Renal cortex interstitium (tissue), 11 donors: Measurements from ENCODE around the gene TCEA2. TPM values are rescaled to one million over a fixed set of nuclear protein-coding genes. Genes with fewer than 3 reads are reported as not detected.
"Not testable (repeated sequence)": the region's sequence is repeated elsewhere in the genome, so short reads cannot be mapped to it uniquely, and the experiment has no call there.

ENCODE experiments used
- DNase-seq, 11 donors: peaks; one replicate each; pipeline ENCODE4 v3.0.0-alpha.2; 2013; ENCODE audit warnings: low read depth in 9 of 11, low spot score in 4 of 11; ENCODE audit errors: extremely low read depth in 1 of 11
- polyA plus RNA-seq, 3 donors: library from polyadenylated mRNA; unstranded; fragments of 120-200 nt; gene quantifications; one replicate each; pipeline ENCODE4 v1.2.1, GENCODE V29; 2013; ENCODE audit not compliant: insufficient read length in 3 of 3

The TCEA2 gene
- polyA plus RNA-seq, 3 donors = 72.5 to 93.9 (median 89.4) TPM

DNA sequence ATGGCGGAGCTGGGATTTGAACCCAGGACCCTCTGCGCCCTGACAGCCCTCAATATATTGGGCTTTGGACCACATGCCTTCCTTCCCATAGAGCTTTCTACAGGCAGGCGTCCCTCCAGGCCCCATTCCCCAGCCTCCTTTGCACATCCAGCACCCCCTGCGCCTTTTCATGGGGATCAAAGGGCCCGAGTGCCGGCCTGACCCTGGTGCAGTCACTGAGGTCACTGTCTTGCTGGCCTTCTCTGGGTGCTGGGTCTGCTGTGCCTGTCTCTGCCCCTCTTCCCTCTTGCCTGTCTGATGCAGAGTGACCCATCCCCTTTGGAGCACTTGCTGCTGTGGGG lies 18.6 kb downstream of the TCEA2 start:
- no peak for DNase-seq

DNA sequence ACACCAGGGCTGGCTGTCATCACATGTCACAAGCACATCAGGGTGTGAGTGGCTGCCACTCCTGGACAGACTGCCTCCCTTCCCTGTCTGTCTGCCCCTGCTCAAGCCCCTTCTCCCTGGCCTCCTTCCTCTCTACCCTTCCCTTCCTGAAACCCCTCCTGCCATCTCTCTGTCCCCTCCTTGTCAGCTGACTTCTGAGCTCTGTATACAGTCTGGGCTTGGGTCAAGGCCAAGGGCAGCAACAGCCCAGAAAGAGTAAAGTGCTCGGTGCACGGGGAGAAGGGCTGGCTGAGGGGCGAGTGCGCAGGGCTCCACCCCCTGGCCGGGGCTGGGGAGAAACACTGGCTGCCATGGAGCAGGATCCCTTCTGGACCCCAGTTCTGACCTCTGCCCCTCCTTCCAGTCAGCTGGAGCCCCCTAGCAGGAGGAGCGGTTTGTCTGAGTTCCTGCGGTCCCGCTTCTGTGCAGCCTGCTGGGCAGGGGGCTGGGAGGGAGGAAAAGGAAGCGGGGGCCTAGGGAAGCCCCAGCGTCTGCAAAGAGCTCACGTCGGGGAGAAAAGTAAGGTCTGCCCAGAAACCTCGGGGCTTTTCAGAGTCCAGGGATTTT lies 19.2 kb downstream of the TCEA2 start:
- DNase-seq = no peak

GRCh38 chr20:64082820-64083377 lies 19.9 kb downstream of the TCEA2 start:
- DNase-seq = no peak

DNA sequence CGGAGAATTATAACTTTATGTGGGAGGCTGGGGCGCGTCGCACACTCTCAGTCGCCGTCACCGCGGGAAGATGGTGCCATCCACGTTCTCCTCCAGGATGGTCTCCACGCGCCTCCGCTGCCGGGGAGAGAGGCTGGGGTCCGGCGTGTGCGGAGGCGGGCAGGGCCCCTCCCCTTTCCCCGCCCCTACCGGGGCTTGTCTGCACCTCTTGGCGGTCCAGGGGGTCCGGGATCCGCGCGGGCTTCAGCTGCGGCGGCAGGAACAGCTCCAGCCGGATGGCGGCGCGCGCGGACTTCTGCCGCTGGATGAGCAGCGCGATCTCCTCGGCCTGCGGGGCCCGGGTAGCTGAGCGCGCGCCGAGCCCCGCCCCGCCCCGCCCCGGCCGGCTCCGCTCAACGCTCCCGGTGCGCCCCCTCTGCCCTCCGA lies 20.4 kb downstream of the TCEA2 start:
- DNase-seq = peak in 6 of 11 donors; percentile 59 to 73 (median 68)

DNA sequence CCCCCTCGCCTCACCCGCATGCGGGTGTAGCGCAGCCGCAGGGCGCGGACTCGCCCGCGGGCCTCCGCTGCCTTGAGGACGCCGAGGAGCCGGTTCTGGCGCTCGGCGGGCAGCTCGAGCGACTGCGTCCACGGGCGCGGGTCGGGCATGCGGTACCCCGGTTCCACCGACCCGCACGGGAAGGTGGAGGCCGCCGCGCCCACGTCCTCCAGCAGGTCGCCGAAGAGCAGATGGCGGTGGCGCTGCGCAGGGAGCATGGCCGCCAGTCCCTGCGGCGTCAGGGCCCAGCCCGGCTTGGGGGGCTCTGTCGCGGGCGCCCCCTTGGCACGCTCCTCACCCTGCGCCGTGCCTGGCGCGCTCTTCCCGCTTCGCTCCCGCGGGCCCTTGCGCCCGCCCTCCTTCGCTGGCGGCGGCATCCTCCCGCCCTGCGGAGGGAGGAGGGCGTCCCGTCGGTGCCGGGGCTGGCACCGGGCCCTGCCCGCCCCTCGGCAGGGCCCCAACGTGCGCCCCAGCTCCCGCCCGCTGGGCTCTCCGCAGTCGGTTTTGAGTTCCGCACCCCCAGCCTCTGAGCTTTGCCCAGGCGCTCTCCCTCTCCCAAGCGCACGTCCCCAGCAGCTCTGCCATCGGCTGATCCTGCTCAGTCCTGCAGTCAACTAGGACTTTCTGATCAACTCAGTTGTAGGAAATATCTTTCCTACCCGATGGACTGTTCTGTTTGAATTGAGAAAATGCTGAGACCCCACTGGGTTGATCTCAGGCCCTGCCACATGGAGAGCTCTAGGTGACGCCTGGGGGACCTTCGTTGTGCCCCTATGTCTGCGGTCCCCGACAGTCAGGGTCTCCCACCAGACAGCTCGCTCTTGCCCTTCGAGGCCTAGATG lies 21.0 kb downstream of the TCEA2 start, which contains the start of gene LKAAEAR1:
Gene LKAAEAR1, minus strand, starts transcription at position 595 of the 881 bp plus-strand sequence. Its CDS starts 179 bp downstream, at position 416.
- no peak for DNase-seq

DNA sequence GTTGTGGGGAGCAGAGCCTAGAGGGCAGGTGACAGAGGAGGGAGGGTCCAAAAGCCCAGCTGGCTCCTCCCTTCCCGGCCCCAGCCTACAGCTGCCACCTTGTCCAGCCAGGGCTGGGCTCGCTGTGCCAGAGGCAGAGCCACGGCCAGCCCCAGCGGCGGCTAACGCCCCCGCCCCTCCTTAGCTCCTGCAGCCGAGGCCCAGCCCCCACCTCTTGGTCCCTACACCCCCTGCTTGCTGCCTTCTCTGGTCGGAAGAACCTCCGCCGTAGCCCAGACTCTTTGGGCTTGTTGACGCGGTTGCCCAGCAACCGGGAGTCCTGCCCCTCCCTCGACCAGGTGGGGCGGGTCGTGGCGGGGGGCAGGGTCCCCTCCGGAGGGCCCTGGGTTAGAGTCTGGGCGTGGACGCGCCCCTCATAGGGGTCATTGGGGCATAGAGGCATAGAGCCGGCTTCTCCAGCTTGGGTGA lies 21.7 kb downstream of the TCEA2 start:
- DNase-seq = no peak

GRCh38 chr20:64086801-64087200 lies 23.8 kb downstream of the TCEA2 start:
- no peak for DNase-seq

DNA sequence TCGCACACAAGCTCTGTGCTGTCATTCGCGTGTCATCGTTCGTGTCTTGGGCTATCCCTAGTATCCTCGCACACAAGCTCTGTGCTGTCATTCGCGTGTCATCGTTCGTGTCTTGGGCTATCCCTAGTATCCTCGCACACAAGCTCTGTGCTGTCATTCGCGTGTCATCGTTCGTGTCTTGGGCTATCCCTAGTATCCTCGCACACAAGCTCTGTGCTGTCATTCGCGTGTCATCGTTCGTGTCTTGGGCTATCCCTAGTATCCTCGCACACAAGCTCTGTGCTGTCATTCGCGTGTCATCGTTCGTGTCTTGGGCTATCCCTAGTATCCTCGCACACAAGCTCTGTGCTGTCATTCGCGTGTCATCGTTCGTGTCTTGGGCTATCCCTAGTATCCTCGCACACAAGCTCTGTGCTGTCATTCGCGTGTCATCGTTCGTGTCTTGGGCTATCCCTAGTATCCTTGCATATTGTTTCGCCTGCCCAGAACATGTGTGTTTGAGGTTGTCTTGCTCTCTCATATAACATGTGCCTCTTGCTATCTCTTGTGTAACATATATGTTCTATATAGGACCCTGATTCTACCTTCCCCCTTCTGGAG lies 24.3 kb downstream of the TCEA2 start:
- DNase-seq = not testable (repeated sequence)

GRCh38 chr20:64088586-64088985 lies 25.6 kb downstream of the TCEA2 start:
- DNase-seq = not testable (repeated sequence)

DNA sequence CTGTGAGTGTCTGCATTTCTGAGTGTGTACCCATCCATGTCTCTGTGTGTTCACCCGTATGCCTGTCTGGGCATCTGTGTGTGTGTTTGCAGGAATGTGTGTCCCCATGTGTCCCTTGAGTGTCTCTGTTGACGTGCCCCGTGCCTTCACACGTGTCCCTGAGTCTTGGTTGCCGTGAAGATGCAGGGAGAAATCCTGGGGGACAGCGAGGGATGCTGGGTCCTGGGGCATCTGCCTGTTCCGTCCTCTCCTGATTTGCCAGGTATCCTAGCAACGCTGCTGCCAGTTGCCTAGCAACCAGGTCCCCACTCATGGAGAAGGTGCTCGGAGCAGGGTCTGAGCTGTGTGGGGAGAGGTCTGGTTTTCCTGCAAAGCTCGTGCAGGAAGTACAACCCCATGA lies 27.2 kb downstream of the TCEA2 start:
- DNase-seq = no peak

- DNase-seq = no peak
Observed at GRCh38 chr20:64091340-64091739, 28.3 kb downstream of the TCEA2 start.

GRCh38 chr20:64091770-64092169 lies 28.8 kb downstream of the TCEA2 start:
- no peak for DNase-seq

- no peak for DNase-seq
Observed at GRCh38 chr20:64092258-64093012, 29.4 kb downstream of the TCEA2 start.

DNA sequence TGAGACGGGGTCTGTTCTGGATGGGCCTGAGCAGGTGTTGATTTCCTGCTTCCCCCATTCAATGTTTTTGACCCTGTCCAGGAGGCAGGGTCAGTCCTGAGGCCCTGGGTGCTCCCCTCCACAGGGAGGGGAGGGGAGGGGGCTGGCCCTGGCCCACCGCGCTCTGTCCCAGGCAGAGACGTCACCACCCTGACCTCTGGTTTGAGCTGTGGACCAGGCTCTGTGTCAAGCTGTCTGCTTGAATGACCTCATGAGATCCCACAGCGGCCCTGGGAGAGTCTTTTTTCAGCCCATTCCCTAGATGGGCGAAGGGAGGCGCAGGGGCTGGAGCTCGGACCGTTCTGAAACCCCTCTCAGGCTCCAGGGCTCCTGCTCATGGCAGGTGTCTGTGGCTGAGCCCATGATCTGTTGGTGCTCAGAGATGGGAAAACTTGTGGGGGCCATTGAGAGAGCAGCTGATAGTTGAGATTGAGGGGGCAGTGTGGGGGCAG lies 30.1 kb downstream of the TCEA2 start:
- DNase-seq = no peak

DNA sequence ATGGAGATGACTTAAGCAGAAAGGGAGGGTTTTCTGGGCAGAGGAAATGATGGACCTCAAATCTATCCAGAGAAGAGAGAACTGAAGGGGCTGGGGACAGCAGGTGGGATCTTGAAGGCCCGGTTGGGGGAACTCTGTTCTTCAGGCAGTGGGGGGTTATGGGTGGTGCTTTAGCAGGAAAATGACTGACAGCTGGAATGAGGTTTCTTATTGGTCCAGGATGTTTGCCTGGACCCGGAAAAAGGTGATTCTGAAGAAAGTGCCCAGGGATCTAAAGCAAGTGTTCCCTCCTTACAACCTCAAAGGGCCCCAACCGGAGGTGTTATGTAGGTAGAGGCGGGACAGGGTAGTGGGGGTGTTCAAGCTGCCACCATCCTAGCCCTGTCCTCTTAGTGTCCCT lies 32.5 kb downstream of the TCEA2 start:
- no peak for DNase-seq

DNA sequence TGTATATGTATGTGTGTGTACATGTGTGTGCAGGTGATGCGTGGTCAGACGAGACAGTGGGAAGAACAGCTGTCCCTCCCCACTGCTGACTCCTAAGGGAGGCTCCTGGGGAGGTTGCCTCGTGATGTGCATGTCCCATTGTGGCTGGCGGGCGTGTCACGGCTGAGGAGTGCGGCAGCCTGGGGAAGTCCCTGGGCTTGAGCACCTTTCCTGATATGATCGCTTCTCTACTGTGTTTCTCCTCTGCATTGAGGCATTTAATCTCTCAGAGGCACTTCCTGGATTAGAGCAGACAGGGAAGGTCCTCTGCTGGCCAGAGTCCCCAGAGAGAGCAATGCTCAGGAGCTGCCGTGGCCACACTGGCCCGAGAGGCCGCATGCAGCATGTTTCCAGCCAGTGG lies 32.9 kb downstream of the TCEA2 start:
- no peak for DNase-seq

DNA sequence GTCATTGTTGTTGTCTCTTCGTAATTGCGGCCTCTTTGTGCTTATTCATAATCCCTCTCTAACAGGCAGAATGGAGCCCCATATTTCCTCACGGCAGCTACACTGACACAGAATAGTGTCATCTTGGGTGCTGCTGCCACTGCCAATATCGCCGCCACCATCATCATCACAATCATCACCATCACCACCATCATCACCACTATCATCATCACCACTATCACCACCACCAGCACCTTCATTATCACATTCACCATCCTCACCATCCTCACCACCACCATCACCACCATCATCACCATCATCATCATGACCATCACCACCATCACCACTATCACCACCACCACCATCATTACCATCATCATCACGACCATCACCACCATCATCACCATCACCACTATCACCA lies 33.5 kb downstream of the TCEA2 start:
- no peak for DNase-seq

DNA sequence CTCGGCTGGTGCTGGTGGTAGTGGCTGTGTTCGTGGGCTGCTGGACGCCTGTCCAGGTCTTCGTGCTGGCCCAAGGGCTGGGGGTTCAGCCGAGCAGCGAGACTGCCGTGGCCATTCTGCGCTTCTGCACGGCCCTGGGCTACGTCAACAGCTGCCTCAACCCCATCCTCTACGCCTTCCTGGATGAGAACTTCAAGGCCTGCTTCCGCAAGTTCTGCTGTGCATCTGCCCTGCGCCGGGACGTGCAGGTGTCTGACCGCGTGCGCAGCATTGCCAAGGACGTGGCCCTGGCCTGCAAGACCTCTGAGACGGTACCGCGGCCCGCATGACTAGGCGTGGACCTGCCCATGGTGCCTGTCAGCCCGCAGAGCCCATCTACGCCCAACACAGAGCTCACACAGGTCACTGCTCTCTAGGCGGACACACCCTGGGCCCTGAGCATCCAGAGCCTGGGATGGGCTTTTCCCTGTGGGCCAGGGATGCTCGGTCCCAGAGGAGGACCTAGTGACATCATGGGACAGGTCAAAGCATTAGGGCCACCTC lies 35.5 kb downstream of the TCEA2 start:
- DNase-seq = no peak
